Thyroid gland (tissue), 4 donors: ENCODE measurements around the gene NOTCH4. TPM values are rescaled to one million over a fixed set of nuclear protein-coding genes. Genes with fewer than 3 reads are reported as not detected.

ENCODE experiments used
- DNase-seq, 2 donors: peaks; one replicate each; pipeline ENCODE4 v3.0.0-alpha.2; 2019
- H3K27ac ChIP-seq, 3 donors: fragments of 200-600 bp; sonication (generic); 1 replicate in 2 of 3; 2 replicates in 1 of 3; pipeline ENCODE4 v1.5.1; 2016 to 2019; ENCODE audit warnings: mild to moderate bottlenecking in 1 of 3, moderate library complexity in 1 of 3
- H3K27me3 ChIP-seq: fragments of 200-600 bp; sonication (generic); one replicate; pipeline ENCODE4 v1.5.1; 2019
- H3K36me3 ChIP-seq, 2 donors: fragments of 200-600 bp; sonication (generic); one replicate each; pipeline ENCODE4 v1.5.1; 2016 to 2019
- H3K4me1 ChIP-seq, 2 donors: fragments of 200-600 bp; sonication (generic); one replicate each; pipeline ENCODE4 v1.5.1; 2017 to 2019
- H3K4me3 ChIP-seq, 3 donors: fragments of 200-600 bp; sonication (generic); replicated peaks in 1 of 3; 1 replicate in 2 of 3; 2 replicates in 1 of 3; pipeline ENCODE4 v1.5.1; 2016; ENCODE audit warnings: mild to moderate bottlenecking in 1 of 3
- H3K9me3 ChIP-seq: fragments of 200-600 bp; sonication (generic); one replicate; pipeline ENCODE4 v1.5.1; 2017
- POLR2A ChIP-seq, 2 donors: fragments of 450-650 bp; IDR thresholded peaks; one replicate each; pipeline ENCODE4 v1.6.1; 2017; ENCODE audit warnings: antibody characterized with exemption in 2 of 2, mild to moderate bottlenecking in 2 of 2, moderate library complexity in 1 of 2
- WGBS, 2 donors: methylation state at CpG; one replicate each; pipeline ENCODE4 v1.1.5; 2017; 5-methylcytosine and 5-hydroxymethylcytosine counted together
- intact Hi-C: fragments of 100-400 bp; cut with DNase I; formaldehyde crosslinking; loops from one replicate; pipeline ENCODE4 v1.15.1; 2023
- total RNA-seq, 4 donors: library from RNA; depleted of rRNA; stranded (reverse); fragments of >200 nt; gene quantifications; one replicate each; pipeline ENCODE4 v1.2.3, GENCODE V29; 2016
- TF ChIP-seq, protein P1 (sequence below), 6 experiments: fragments of 200-600 bp in 3 of 6; fragments of 450-650 bp in 3 of 6; sonication (generic) in 3 of 6; IDR thresholded peaks; one replicate each; pipeline ENCODE4 v1.5.1; 2016 to 2019; ENCODE audit warnings: antibody characterized with exemption in 6 of 6, mild to moderate bottlenecking in 2 of 6, inconsistent platforms in 1 of 6, moderate library complexity in 1 of 6

NOTCH4 gene
- total RNA-seq, 4 donors from 2014 or later: 11.0 to 37.9 (median 17.5) TPM

DNA sequence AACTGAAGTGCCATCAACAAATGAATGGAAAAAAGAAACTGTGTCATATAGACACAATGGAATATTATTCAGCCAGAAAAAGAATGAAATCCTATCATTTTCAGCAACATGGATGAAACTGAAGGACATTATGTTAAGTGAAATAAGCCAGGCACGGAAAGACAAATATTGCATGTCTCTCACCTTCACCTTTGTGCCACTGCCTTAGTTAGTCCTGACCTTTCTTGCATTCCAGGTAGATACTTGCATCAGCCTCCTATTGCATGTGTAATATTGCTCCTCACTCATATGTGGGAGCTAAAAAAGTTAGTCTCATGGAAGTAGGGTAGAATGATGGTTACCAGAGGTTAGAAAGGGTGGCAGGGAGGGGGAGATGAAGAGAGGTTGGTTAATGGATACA, 14.9 kb downstream of the NOTCH4 start:
- Histone ChIP-seq H3K4me1 (peaks cover 2 to 3% of the 10 kb centered on the region in 2 donors), H3K27me3 (no peaks in the 10 kb centered on the region), H3K9me3 (no peaks in the 10 kb centered on the region), H3K27ac (no peak overlapping the region), H3K4me3 (no peak overlapping the region), H3K36me3 (no peaks in the 10 kb centered on the region)
- intact Hi-C loops: no loop called here
- DNase-seq: no peak
- WGBS, 2 donors: 84 to 86% methylated on average over 1 of the region's 1 CpG
- TF ChIP-seq, protein P1, sequence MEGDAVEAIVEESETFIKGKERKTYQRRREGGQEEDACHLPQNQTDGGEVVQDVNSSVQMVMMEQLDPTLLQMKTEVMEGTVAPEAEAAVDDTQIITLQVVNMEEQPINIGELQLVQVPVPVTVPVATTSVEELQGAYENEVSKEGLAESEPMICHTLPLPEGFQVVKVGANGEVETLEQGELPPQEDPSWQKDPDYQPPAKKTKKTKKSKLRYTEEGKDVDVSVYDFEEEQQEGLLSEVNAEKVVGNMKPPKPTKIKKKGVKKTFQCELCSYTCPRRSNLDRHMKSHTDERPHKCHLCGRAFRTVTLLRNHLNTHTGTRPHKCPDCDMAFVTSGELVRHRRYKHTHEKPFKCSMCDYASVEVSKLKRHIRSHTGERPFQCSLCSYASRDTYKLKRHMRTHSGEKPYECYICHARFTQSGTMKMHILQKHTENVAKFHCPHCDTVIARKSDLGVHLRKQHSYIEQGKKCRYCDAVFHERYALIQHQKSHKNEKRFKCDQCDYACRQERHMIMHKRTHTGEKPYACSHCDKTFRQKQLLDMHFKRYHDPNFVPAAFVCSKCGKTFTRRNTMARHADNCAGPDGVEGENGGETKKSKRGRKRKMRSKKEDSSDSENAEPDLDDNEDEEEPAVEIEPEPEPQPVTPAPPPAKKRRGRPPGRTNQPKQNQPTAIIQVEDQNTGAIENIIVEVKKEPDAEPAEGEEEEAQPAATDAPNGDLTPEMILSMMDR (IDR thresholded peaks at IDR 0.05): no peak
- TF ChIP-seq POLR2A (IDR thresholded peaks at IDR 0.05): no peak

DNA sequence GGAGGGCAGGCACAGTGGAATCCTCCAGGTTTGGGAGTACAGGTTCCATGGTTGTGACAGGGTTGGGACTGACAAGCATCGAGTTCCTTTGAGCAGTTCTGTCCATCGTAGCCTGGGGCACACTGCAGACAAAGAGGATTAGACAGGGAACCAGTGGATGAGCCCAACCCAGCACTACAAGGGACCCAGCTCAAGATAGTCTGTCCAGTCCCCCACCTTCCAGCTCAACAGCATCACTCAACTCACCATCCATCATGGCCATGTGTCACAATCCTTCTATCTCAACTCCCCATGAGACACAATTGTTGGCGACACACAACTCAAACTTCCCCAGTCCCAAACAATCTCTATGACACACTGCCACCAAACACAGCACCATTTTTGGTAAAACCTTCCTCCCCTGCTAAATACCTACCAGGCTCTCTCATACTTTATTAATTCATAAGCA, 19.6 kb downstream of the NOTCH4 start:
- Histone ChIP-seq H3K4me1 (peaks cover 13 to 16% of the 10 kb centered on the region in 2 donors), H3K27me3 (no peaks in the 10 kb centered on the region), H3K36me3 (no peaks in the 10 kb centered on the region), H3K27ac (peak overlapping the region in 1 of 3 donors; percentile 29), H3K4me3 (no peak overlapping the region), H3K9me3 (no peaks in the 10 kb centered on the region)
- intact Hi-C loops: no loop called here
- TF ChIP-seq, protein P1 (IDR thresholded peaks at IDR 0.05): no peak
- no peak for TF ChIP-seq POLR2A (IDR thresholded peaks at IDR 0.05)
- no peak for DNase-seq
- 74 to 97% methylated on average over 1 to 3 of the region's 3 CpGs for WGBS, 2 donors

DNA sequence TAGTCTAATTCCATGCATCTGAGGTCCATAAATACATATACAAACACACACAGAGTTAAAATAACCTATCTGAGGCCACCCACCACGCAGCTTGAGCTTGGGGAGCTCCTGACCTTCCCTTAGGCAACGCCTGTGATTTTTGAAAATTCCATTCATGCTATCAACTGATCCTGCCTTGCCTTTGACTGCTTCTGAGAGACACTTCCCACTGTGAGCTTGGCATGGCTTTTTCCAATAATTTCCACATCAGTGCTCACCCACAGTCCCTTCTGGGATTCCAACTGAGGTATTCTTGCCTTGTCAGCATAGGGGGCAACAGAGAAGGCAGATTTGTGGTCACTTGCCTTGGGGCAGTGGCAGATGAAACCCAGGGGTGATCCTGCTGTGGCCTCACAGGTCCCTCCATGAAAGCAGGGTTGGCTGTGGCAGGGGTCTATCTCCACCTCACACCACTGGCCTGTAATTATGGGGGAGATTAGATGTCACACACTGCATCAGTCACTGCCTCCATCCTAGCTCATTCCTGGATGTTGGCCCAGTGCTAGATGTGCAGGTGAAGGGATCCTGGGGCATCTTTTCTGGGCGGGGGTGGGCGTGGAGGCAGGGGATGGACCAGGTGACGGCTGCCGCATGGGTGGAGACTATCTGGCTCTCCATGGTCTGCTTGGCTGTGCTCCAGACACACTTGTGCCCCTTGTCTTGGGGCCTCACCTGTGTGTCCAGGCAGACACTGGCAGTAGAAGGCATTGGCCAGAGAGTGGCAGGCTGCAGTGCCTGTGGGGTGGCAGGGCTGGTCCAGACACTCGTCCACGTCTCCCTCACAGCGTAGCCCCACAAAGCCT, 20.2 kb downstream of the NOTCH4 start:
- H3K4me1 ChIP-seq: peaks cover 13 to 16% of the 10 kb centered on the region in 2 donors
- intact Hi-C loops: no loop called here
- H3K9me3 ChIP-seq: no peaks in the 10 kb centered on the region
- peak overlapping the region in 2 of 3 donors; percentile 29 to 30 for H3K27ac ChIP-seq
- H3K27me3 ChIP-seq: no peaks in the 10 kb centered on the region
- no peak for TF ChIP-seq POLR2A (IDR thresholded peaks at IDR 0.05)
- TF ChIP-seq, protein P1 (IDR thresholded peaks at IDR 0.05): no peak
- H3K36me3 ChIP-seq: no peaks in the 10 kb centered on the region
- WGBS, 2 donors: 48 to 60% methylated on average over 6 of the region's 9 CpGs
- peak in 1 of 2 donors; percentile 42 for DNase-seq
- no peak overlapping the region for H3K4me3 ChIP-seq

DNA sequence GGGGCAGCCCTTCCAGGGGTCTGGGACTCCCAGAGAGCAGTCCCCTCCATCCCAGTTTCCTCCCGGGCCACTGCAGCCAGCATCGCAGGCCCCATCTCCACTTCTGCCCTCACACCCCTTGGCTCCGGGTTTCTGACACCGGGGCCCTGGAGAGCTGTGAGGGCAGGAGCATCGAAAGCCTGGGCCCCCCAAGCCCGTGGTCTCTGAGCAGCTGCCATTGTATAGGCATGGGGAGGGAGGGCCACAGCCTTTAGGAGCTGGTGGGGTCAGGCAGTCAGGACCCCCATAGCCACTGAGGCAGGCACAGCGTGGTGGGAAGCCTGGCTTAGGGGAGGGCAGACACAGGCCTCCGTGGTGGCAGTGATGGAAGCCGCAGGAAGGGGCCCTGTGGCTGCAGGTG, 21.7 kb downstream of the NOTCH4 start:
- TF ChIP-seq POLR2A (IDR thresholded peaks at IDR 0.05): no peak
- TF ChIP-seq, protein P1 (IDR thresholded peaks at IDR 0.05): no peak
- Histone ChIP-seq H3K36me3 (no peaks in the 10 kb centered on the region), H3K4me3 (no peak overlapping the region), H3K4me1 (peaks cover 15 to 18% of the 10 kb centered on the region in 2 donors), H3K27me3 (no peaks in the 10 kb centered on the region), H3K9me3 (no peaks in the 10 kb centered on the region), H3K27ac (no peak overlapping the region)
- intact Hi-C loops: no loop called here
- 81 to 93% methylated on average over 6 to 9 of the region's 9 CpGs for WGBS, 2 donors
- no peak for DNase-seq
